Skeletal muscle cell (primary cell): Measurements from ENCODE around the gene GLB1L2.

ENCODE experiments used
- DNase-seq: peaks from one replicate; pipeline ENCODE4 v3.0.0-alpha.2; 2010; ENCODE audit warnings: low read depth
- H3K4me3 ChIP-seq: 2 replicates; pipeline ENCODE4 v1.5.1; 2011; ENCODE audit warnings: low read depth, mild to moderate bottlenecking, control low read depth, low read length, moderate library complexity

The GLB1L2 gene

DNA sequence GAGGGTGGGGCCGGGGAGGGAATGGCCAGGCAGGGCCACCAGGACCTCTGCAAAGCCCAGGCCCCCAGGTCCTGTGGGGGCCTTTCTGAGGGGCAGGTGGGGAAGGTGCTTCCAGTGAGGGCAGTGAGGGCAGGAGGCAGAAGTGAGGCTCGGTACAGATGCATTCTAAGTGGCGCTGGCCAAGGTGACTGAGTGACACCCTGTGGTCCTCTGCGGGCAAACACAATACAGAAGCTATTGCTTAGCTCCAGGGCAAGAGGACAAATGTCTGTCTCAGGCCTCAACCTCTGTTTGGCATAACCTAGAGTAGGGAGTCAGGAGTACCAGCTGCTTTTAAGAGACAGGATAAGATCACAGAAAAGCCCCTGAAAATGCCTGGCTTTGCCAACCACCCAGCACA, 49.0 kb downstream of the GLB1L2 start:
- no peak for DNase-seq
- H3K4me3 ChIP-seq = no peak overlapping the region

DNA sequence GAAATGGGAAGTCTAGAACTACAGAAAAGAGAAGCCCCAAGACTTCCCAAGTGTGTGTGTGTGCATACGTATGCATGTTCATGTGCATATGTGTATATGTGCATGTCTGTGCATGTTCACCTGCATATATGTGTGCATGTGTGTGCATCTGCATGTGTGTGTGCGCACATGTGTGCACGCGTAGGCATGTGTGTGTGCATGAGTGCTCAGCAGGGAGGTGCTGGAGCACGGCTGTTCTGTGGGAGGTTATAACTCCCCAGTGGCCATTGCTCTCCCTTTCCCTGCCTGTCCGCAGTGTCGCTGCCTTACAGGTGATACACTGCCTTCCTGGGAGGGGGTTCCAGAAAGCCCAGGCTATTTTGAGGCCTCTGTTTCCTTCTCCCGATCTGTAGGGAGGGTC, 50.5 kb downstream of the GLB1L2 start:
- DNase-seq = no peak
- no peak overlapping the region for H3K4me3 ChIP-seq

GRCh38 chr11:134382830-134383229, 51.0 kb downstream of the GLB1L2 start:
- DNase-seq = no peak
- H3K4me3 ChIP-seq = no peak overlapping the region

GRCh38 chr11:134383576-134384221, 51.9 kb downstream of the GLB1L2 start:
- no peak overlapping the region for H3K4me3 ChIP-seq
- no peak for DNase-seq

DNA sequence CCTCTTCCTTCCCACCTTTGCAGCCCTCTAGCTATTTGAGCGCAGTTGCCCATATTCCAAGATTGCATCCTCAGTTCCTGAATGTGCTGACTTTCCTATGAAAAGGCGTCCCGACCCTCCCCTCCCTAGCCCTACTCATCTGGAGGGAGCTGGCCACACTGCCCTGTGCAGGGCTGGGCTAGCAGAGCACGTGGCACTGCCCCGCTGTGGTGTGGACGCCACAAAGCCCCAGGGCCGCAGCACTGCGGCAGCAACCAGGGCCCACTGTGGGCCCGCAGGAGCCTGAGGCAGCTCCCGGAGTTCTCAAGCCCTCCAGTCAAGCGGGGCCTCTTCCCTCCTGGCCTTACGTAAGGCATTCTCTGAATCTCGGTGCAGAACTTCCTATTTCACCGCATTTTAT, 52.6 kb downstream of the GLB1L2 start:
- DNase-seq = no peak

DNA sequence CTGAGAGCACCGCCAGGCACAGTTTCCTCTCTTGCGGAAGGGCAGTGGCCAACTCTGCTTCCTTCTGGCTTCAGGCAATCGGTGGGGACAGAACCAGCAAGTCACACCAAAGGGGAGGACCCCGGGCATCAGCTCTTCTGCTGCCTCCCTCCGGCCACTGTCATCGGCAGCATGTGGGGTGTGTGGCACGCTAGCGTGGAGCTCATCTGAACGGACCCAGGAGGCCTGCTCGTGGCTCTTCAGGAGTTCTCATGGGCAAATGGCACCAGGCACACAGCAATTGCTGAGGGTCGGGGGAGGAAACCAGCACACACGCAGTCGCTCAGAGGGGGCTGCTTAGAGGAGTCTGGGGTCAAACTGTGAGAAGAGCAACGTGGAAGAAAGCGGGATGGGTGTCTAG, 53.4 kb downstream of the GLB1L2 start:
- no peak for DNase-seq
- no peak overlapping the region for H3K4me3 ChIP-seq

More for the DNA sequence above, 52.6 kb downstream of the GLB1L2 start:
- no peak overlapping the region for H3K4me3 ChIP-seq

GRCh38 chr11:134385774-134386565, 54.2 kb downstream of the GLB1L2 start:
- H3K4me3 ChIP-seq = no peak overlapping the region
- no peak for DNase-seq

GRCh38 chr11:134386945-134387344, 55.2 kb downstream of the GLB1L2 start:
- DNase-seq = no peak

GRCh38 chr11:134387501-134387900, 55.7 kb downstream of the GLB1L2 start:
- DNase-seq = no peak
- no peak overlapping the region for H3K4me3 ChIP-seq

More at GRCh38 chr11:134386945-134387344, 55.2 kb downstream of the GLB1L2 start:
- H3K4me3 ChIP-seq = no peak overlapping the region

DNA sequence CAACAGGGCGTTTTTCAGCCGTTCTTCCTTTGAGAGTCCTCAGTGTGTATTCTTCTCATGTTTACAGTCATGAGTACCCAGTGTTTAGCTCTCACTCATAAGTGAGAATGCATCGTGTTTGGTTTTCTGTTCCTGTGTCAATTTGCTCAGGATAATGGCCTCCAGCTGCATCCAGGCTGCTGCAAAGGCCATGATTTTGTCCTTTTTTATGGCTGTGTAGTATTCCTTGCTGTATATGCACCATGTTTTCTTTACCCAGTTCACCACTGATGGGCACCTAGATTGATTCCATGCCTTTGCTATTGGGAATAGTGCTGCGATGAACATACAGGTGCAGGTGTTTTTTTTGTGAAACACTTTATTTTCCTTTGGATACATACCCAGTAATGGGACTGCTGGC, 56.8 kb downstream of the GLB1L2 start:
- DNase-seq = no peak
- H3K4me3 ChIP-seq = no peak overlapping the region

DNA sequence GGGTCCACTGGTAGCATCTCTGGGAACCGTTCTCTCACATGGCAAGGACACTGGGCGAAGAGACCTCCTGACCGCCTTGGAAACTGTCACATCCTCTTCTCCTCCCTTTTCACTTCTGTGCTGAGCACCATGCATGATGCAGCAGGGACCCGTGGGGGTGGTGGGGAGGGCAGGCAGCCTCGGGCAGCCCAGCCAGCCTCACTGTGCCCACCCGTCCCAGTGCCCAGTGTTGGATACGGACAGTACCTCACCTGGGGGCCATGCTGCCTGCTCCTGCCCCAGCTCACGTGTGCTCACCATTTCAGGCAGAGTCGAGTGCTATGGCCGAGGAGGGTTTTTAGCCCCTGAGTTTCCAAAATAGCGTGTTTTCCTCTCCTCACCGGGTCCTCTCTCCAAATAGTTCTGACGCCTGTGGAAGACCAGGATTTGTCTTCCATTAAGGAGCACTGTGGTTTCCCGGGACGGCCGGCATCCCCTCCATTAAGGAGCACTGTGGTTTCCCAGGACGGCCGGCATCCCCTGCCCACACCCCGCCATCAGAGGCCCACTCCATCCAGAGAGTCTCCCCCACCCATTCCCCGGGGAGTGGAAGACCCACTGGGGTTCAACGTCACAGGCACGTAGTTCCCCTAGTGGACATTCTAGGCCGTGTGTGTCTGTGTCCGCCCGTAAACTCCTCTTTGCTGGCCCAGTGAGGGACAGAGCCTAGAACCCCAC, 57.8 kb downstream of the GLB1L2 start:
- no peak overlapping the region for H3K4me3 ChIP-seq
- DNase-seq = no peak

DNA sequence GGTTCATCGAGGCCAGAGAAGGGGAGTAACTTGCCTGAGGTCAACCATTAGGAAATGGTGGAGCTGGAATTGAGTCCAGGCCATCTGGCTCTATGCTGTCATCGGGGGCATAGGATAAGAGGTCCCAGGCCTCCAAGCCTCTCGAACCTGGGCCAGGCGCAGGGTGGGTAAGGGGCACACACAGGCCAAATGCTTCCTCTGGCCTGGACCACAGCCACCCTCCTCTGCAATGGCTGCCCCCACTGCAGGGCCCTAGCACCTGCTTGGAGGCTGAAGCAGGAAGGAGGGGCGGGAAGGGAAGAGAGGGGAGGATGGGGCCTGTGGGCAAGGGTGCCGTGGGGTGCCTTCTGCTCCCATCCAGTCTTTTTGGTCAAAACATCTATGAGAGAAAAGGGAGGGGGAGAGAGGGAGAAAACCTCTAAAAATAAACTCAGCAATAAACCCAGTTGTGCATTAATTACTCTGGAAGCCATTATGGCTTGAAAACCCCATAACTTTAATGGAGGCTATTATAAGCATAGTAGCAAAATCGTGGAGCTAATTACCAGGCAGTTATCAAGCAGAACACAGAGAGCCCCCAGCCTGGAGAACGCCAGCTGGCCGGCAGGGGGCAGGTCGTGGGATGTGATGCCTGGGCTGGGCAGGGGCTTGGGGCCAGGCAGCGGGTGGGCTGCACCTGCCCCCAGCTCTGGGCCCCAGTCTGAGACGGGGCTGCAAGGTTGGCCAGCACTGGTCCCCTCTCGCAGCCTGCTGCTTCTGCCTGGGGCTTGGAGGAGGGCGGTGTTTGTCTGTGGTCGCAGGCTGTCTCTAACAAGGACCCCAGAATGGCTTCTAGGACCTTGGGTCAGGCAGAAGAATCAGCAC, 59.1 kb downstream of the GLB1L2 start:
- DNase-seq = no peak
- no peak overlapping the region for H3K4me3 ChIP-seq

GRCh38 chr11:134391656-134392055, 59.9 kb downstream of the GLB1L2 start:
- no peak for DNase-seq
- H3K4me3 ChIP-seq = no peak overlapping the region

GRCh38 chr11:134392953-134393615, 61.3 kb downstream of the GLB1L2 start:
- H3K4me3 ChIP-seq = no peak overlapping the region
- DNase-seq = no peak

DNA sequence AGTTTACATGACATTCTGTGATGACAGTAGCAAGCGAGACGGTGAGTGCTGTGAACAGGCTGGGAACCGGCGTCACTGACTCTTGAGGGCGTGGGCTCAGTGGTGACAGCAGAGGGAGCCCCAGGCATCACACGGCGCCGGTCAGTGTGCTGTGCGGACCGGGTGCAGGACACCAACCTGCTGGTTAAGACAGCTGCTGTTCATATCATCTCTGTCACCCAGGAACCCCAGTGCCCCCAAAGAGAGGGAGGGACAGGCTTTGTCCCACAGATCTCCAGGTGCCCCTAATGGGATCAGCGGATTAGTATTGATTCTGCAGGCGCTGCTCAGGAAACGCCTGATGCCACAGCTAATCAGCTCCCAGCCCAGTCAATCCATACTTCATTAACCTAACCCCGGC, 61.9 kb downstream of the GLB1L2 start:
- H3K4me3 ChIP-seq = no peak overlapping the region
- DNase-seq = no peak

DNA sequence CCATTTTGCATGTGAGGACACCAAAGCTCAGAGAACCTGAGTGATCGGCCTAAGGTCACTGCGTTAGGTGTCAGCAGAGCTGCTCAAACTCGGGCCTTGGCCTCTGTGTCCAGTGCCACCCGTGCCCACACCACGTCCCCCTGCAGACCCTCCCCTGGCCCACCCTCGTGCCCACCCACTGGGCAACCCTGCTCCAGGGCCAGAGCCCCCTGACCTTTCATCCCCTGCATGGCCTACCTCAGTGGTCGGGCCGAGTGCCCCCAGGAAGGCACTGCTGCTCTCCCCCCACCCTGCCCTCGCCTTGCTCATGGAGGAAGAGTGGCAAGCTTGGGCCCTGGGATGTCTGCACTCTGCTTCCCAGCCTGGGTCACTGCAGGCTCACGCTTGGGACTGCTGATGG, 62.5 kb downstream of the GLB1L2 start:
- H3K4me3 ChIP-seq = no peak overlapping the region
- DNase-seq = no peak

- no peak overlapping the region for H3K4me3 ChIP-seq
- no peak for DNase-seq
Observed at GRCh38 chr11:134395002-134395401, 63.2 kb downstream of the GLB1L2 start.

- no peak for DNase-seq
- H3K4me3 ChIP-seq = no peak overlapping the region
Observed at GRCh38 chr11:134397304-134398078, 65.7 kb downstream of the GLB1L2 start.
